SK-N-SH treated with all-trans-retinoic acid at 6 μM for 48 hours (cell line): Measurements from ENCODE around the gene FAM118A.
A peak's percentile ranks its signal among the peaks of the same experiment; 100 is the strongest.

Experiments
- ATAC-seq: fragments of 200-7000 bp; cut with Tn5 transposase; 3 replicates; pipeline ENCODE4 v1.9.1; 2020; ENCODE audit warnings: mild to moderate bottlenecking, moderate library complexity
- ARNTL ChIP-seq: fragments of 450-650 bp; formaldehyde crosslinking; IDR thresholded peaks from 2 replicates; pipeline ENCODE4 v1.5.0; 2020; ENCODE audit warnings: low read depth, mild to moderate bottlenecking, moderate library complexity, borderline replicate concordance
- BACH2 ChIP-seq: fragments of 250-450 bp; sonication (Bioruptor Pico); IDR thresholded peaks from 2 replicates; pipeline ENCODE4 v1.9.0; 2021; ENCODE audit warnings: mild to moderate bottlenecking, borderline replicate concordance
- CREB5 ChIP-seq: fragments of 250-450 bp; sonication (Bioruptor Pico); IDR thresholded peaks from 2 replicates; pipeline ENCODE4 v1.5.1; 2020; ENCODE audit warnings: low read depth, mild to moderate bottlenecking, moderate library complexity
- CSDC2 ChIP-seq: fragments of 250-450 bp; sonication (Bioruptor Pico); IDR thresholded peaks from 2 replicates; pipeline ENCODE4 v1.5.0; 2020; ENCODE audit warnings: mild to moderate bottlenecking, moderate library complexity
- CSRNP3 ChIP-seq: fragments of 250-450 bp; sonication (Bioruptor Pico); IDR thresholded peaks from 2 replicates; pipeline ENCODE4 v1.5.1; 2021; ENCODE audit warnings: mild to moderate bottlenecking, moderate library complexity
- GLIS3 ChIP-seq: fragments of 250-450 bp; sonication (Bioruptor Pico); IDR thresholded peaks from 2 replicates; pipeline ENCODE4 v1.5.0; 2020; ENCODE audit warnings: mild to moderate bottlenecking, moderate library complexity
- ISL1 ChIP-seq: fragments of 250-450 bp; sonication (Bioruptor Pico); IDR thresholded peaks from 2 replicates; pipeline ENCODE4 v2.1.2; 2022; ENCODE audit warnings: mild to moderate bottlenecking, moderate library complexity
- OSR1 ChIP-seq: fragments of 250-450 bp; sonication (Bioruptor Pico); IDR thresholded peaks from 2 replicates; pipeline ENCODE4 v1.8.0; 2022; ENCODE audit warnings: moderate library complexity, mild to moderate bottlenecking, inconsistent platforms
- PATZ1 ChIP-seq: fragments of 250-450 bp; sonication (Bioruptor Pico); IDR thresholded peaks from 2 replicates; pipeline ENCODE4 v1.8.0; 2020; ENCODE audit warnings: mild to moderate bottlenecking, moderate library complexity, borderline replicate concordance
- POU6F1 ChIP-seq: fragments of 250-450 bp; sonication (Bioruptor Pico); IDR thresholded peaks from 2 replicates; pipeline ENCODE4 v1.8.0; 2021; ENCODE audit warnings: low read depth, mild to moderate bottlenecking, moderate library complexity, borderline replicate concordance
- PPARA ChIP-seq: fragments of 250-450 bp; sonication (Bioruptor Pico); IDR thresholded peaks from 2 replicates; pipeline ENCODE4 v1.5.0; 2020; ENCODE audit warnings: mild to moderate bottlenecking, borderline replicate concordance
- RARB ChIP-seq: fragments of 250-450 bp; sonication (Bioruptor Pico); IDR thresholded peaks from 2 replicates; pipeline ENCODE4 v1.8.0; 2021; ENCODE audit warnings: mild to moderate bottlenecking, moderate library complexity
- SNAI2 ChIP-seq: fragments of 250-450 bp; sonication (Bioruptor Pico); IDR thresholded peaks from 2 replicates; pipeline ENCODE4 v1.5.0; 2020; ENCODE audit warnings: mild to moderate bottlenecking, moderate library complexity
- TOX ChIP-seq: fragments of 250-450 bp; sonication (Bioruptor Pico); IDR thresholded peaks from 2 replicates; pipeline ENCODE4 v1.8.0; 2021; ENCODE audit warnings: mild to moderate bottlenecking, moderate library complexity, borderline replicate concordance
- TSHZ2 ChIP-seq: fragments of 250-450 bp; sonication (Bioruptor Pico); IDR thresholded peaks from 2 replicates; pipeline ENCODE4 v1.5.0; 2020; ENCODE audit warnings: mild to moderate bottlenecking, moderate library complexity
- ZC3H10 ChIP-seq: fragments of 250-450 bp; sonication (Bioruptor Pico); IDR thresholded peaks from 2 replicates; pipeline ENCODE4 v1.5.1; 2021; ENCODE audit warnings: mild to moderate bottlenecking, moderate library complexity
- ZFP3 ChIP-seq: fragments of 250-450 bp; sonication (Bioruptor Pico); IDR thresholded peaks from 2 replicates; pipeline ENCODE4 v1.5.0; 2020; ENCODE audit warnings: mild to moderate bottlenecking, moderate library complexity
- ZFP30 ChIP-seq: fragments of 450-650 bp; formaldehyde crosslinking; IDR thresholded peaks from 2 replicates; pipeline ENCODE4 v1.5.0; 2022; ENCODE audit warnings: mild to moderate bottlenecking, moderate library complexity
- ZNF565 ChIP-seq: fragments of 450-650 bp; formaldehyde crosslinking; conservative IDR thresholded peaks from 2 replicates; pipeline ENCODE4 v1.5.0; 2020; ENCODE audit warnings: low read depth, mild to moderate bottlenecking, moderate library complexity
- ZNF8 ChIP-seq: fragments of 450-650 bp; formaldehyde crosslinking; IDR thresholded peaks from 2 replicates; pipeline ENCODE4 v1.5.0; 2020; ENCODE audit warnings: mild to moderate bottlenecking, moderate library complexity

Gene FAM118A

GRCh38 chr22:45318168-45318557 lies 8.4 kb downstream of the FAM118A start:
- ATAC-seq: peak; percentile 93
- TF ChIP-seq GLIS3 (CRISPR knock-in tag) (no peak), ZFP3 (CRISPR knock-in tag) (no peak), BACH2 (CRISPR knock-in tag) (no peak)

GRCh38 chr22:45318558-45319323 lies 9.0 kb downstream of the FAM118A start:
- TF ChIP-seq ZFP30 (CRISPR knock-in tag) (no peak), POU6F1 (CRISPR knock-in tag) (no peak), ZC3H10 (no peak), ARNTL (CRISPR knock-in tag) (no peak), SNAI2 (CRISPR knock-in tag) (no peak), ZFP3 (CRISPR knock-in tag) (no peak), ZNF565 (CRISPR knock-in tag) (no peak), OSR1 (no peak), ISL1 (CRISPR knock-in tag) (no peak), ZNF8 (no peak), PPARA (no peak), CSRNP3 (no peak), BACH2 (CRISPR knock-in tag) (no peak), TSHZ2 (CRISPR knock-in tag) (no peak), GLIS3 (CRISPR knock-in tag) (no peak), TOX (CRISPR knock-in tag) (no peak)
- peak; percentile 39 for ATAC-seq

GRCh38 chr22:45319324-45319685 lies 9.6 kb downstream of the FAM118A start:
- no peak for TF ChIP-seq CREB5 (CRISPR knock-in tag)
- TF ChIP-seq GLIS3 (CRISPR knock-in tag): no peak
- no peak for TF ChIP-seq POU6F1 (CRISPR knock-in tag)
- TF ChIP-seq SNAI2 (CRISPR knock-in tag): no peak
- TF ChIP-seq ISL1 (CRISPR knock-in tag): no peak
- no peak for TF ChIP-seq OSR1
- 0 out of 3 replicates have a peak, but pooled peaks have one; percentile 11 for ATAC-seq

GRCh38 chr22:45320357-45320976 lies 10.7 kb downstream of the FAM118A start:
- no peak for TF ChIP-seq ARNTL (CRISPR knock-in tag)
- no peak for TF ChIP-seq ZNF8
- no peak for TF ChIP-seq CSDC2 (CRISPR knock-in tag)
- no peak for TF ChIP-seq PATZ1 (CRISPR knock-in tag)
- no peak for TF ChIP-seq RARB
- ATAC-seq: no peak
